GM12878 (cell line): ENCODE results near the gene HACD3. TPM values are rescaled to one million over a fixed set of nuclear protein-coding genes. Genes with fewer than 3 reads are reported as not detected.

Source experiments
- ATAC-seq: fragments of 200-7000 bp; cut with Tn5 transposase; 3 replicates; pipeline ENCODE4 v1.9.1; 2020; ENCODE audit warnings: mild to moderate bottlenecking, moderate library complexity
- BruUV-seq: library from RNA; stranded (reverse); fragments of 400-500 nt; replicated peaks from 2 replicates; lab custom pipeline; 2021; lab: Mats Ljungman, UMichigan
- CTCF ChIA-PET: fragments of 300-600 bp; sonication (Branson Sonifier 250); formaldehyde crosslinking; extraction: SDS; loops from one replicate; lab custom pipeline; 2021; ENCODE audit warnings: inconsistent platforms; lab: Yijun Ruan, JAX
- POLR2A ChIA-PET: fragments of 350-600 bp; formaldehyde crosslinking; extraction: SDS; loops from one replicate; lab custom pipeline; 2021; ENCODE audit warnings: inconsistent platforms; lab: Charles Lee
- RAD21 ChIA-PET: fragments of 300-600 bp; sonication (Branson Sonifier 250); formaldehyde crosslinking; loops from one replicate; lab custom pipeline; 2023; ENCODE audit warnings: antibody characterized with exemption; ENCODE audit not compliant: unreplicated experiment; lab: Charles Lee
- SMC1A ChIA-PET: fragments of 300-600 bp; sonication (Branson Sonifier 250); formaldehyde crosslinking; loops from one replicate; lab custom pipeline; 2023; ENCODE audit not compliant: unreplicated experiment, uncharacterized antibody; lab: Charles Lee
- DNase-seq: peaks from one replicate; pipeline ENCODE4 v3.0.0-alpha.2; 2011; ENCODE audit warnings: low read depth, low spot score
- FAIRE-seq: peaks from 3 replicates; lab custom pipeline; 2011; peaks lifted over from hg19 to GRCh38; lab: Jason Lieb, UNC
- H2AFZ ChIP-seq: 2 replicates; pipeline ENCODE4 v1.6.0; 2011; ENCODE audit warnings: low read depth, low read length, control low read depth; ENCODE audit not compliant: control insufficient read depth
- H3K27ac ChIP-seq: 2 replicates; pipeline ENCODE4 v1.5.1; 2011; ENCODE audit warnings: control low read depth; ENCODE audit not compliant: control insufficient read depth, insufficient read depth
- H3K27me3 ChIP-seq, 2 experiments: replicated peaks in 1 of 2; 2 replicates each; pipeline versions ENCODE4 v1.6.0 to v1.6.1; 2011; ENCODE audit warnings: low read length in 1 of 2; ENCODE audit not compliant: control insufficient read depth in 2 of 2, insufficient read depth in 2 of 2
- H3K36me3 ChIP-seq, 2 experiments: 2 replicates each; pipeline ENCODE4 v1.5.1; 2011; ENCODE audit warnings: low read length in 1 of 2; ENCODE audit not compliant: control insufficient read depth in 2 of 2, insufficient read depth in 2 of 2
- H3K4me1 ChIP-seq: 2 replicates; pipeline ENCODE4 v1.6.1; 2011; ENCODE audit warnings: mild to moderate bottlenecking, low read length, moderate library complexity, mixed read lengths; ENCODE audit not compliant: control insufficient read depth, insufficient read depth
- H3K4me2 ChIP-seq: 2 replicates; pipeline ENCODE4 v1.6.0; 2011; ENCODE audit warnings: control low read depth; ENCODE audit not compliant: control insufficient read depth, insufficient read depth
- H3K4me3 ChIP-seq: fragments of 200-600 bp; sonication (generic); 2 replicates; pipeline ENCODE4 v1.5.1; 2016
- H3K79me2 ChIP-seq: 2 replicates; pipeline ENCODE4 v1.6.0; 2011; ENCODE audit warnings: low read length; ENCODE audit not compliant: control insufficient read depth, insufficient read depth
- H3K9ac ChIP-seq: 2 replicates; pipeline ENCODE4 v1.8.0; 2011; ENCODE audit warnings: low read length, control low read depth, mixed read lengths; ENCODE audit not compliant: control insufficient read depth, insufficient read depth
- H3K9me3 ChIP-seq: replicated peaks from 3 replicates; pipeline ENCODE4 v1.5.1; 2011; ENCODE audit warnings: mild to moderate bottlenecking, low read length; ENCODE audit not compliant: control insufficient read depth, insufficient read depth
- H4K20me1 ChIP-seq: 2 replicates; pipeline ENCODE4 v1.6.0; 2011; ENCODE audit not compliant: control insufficient read depth, insufficient read depth
- CEBPB ChIP-seq, 2 experiments: fragments of 150-350 bp in 1 of 2; IDR thresholded peaks; 2 replicates each; pipeline ENCODE4 v1.6.1; 2012 to 2014; ENCODE audit warnings: low read depth in 2 of 2, low read length in 2 of 2, borderline replicate concordance in 1 of 2, inconsistent platforms in 1 of 2
- DPF2 ChIP-seq: fragments of 450-650 bp; IDR thresholded peaks from 2 replicates; pipeline ENCODE4 v1.6.1; 2017; ENCODE audit warnings: mild to moderate bottlenecking
- FOXK2 ChIP-seq: fragments of 450-650 bp; IDR thresholded peaks from 2 replicates; pipeline ENCODE4 v1.6.1; 2017; ENCODE audit warnings: mild to moderate bottlenecking, moderate library complexity
- MAX ChIP-seq: IDR thresholded peaks from 2 replicates; pipeline ENCODE4 v1.6.1; 2012; ENCODE audit warnings: low read depth, low read length, improper control_type of control experiment
- MEF2B ChIP-seq: fragments of 450-650 bp; IDR thresholded peaks from 2 replicates; pipeline ENCODE4 v1.6.1; 2018; ENCODE audit warnings: mild to moderate bottlenecking, moderate library complexity; ENCODE audit not compliant: partially characterized antibody, poor library complexity, severe bottlenecking
- MTA3 ChIP-seq: IDR thresholded peaks from 2 replicates; pipeline ENCODE4 v1.6.1; 2012; ENCODE audit warnings: low read length, inconsistent platforms, borderline replicate concordance
- NR2C2 ChIP-seq: IDR thresholded peaks from 2 replicates; pipeline ENCODE4 v1.6.1; 2011; ENCODE audit warnings: borderline replicate concordance, low read depth; ENCODE audit not compliant: control insufficient read depth, insufficient read length
- PAX5 ChIP-seq: IDR thresholded peaks from 2 replicates; pipeline ENCODE4 v1.6.1; 2011; ENCODE audit warnings: low read depth, low read length, borderline replicate concordance
- PAX8 ChIP-seq: fragments of 450-650 bp; IDR thresholded peaks from 2 replicates; pipeline ENCODE4 v1.6.1; 2017; ENCODE audit warnings: mild to moderate bottlenecking, moderate library complexity
- PBX3 ChIP-seq: IDR thresholded peaks from 2 replicates; pipeline ENCODE4 v1.6.1; 2011; ENCODE audit warnings: mild to moderate bottlenecking, low read depth, low read length, moderate library complexity; ENCODE audit not compliant: insufficient replicate concordance
- POLR2A ChIP-seq: IDR thresholded peaks from 2 replicates; pipeline ENCODE4 v1.6.1; 2011; ENCODE audit warnings: low read depth, mild to moderate bottlenecking, low read length
- RFX5 ChIP-seq: IDR thresholded peaks from 2 replicates; pipeline ENCODE4 v1.6.1; 2011; ENCODE audit warnings: low read depth, low read length, improper control_type of control experiment
- SMAD5 ChIP-seq: IDR thresholded peaks from 2 replicates; pipeline ENCODE4 v1.6.1; 2016; ENCODE audit warnings: antibody characterized with exemption, low read depth
- STAT1 ChIP-seq: fragments of 450-650 bp; conservative IDR thresholded peaks from 2 replicates; pipeline ENCODE4 v1.6.1; 2014; ENCODE audit warnings: antibody characterized with exemption, mild to moderate bottlenecking
- YBX1 ChIP-seq: fragments of 450-650 bp; IDR thresholded peaks from 2 replicates; pipeline ENCODE4 v1.6.1; 2016; ENCODE audit warnings: antibody characterized with exemption
- YY1 ChIP-seq: IDR thresholded peaks from 2 replicates; pipeline ENCODE4 v1.6.1; 2011; ENCODE audit warnings: low read depth, mild to moderate bottlenecking, low read length
- ZNF207 ChIP-seq: fragments of 450-650 bp; IDR thresholded peaks from 2 replicates; pipeline ENCODE4 v1.6.1; 2014; ENCODE audit warnings: antibody characterized with exemption, mild to moderate bottlenecking, borderline replicate concordance
- ZNF24 ChIP-seq: fragments of 450-650 bp; IDR thresholded peaks from 2 replicates; pipeline ENCODE4 v1.6.1; 2017; ENCODE audit warnings: antibody characterized with exemption, mild to moderate bottlenecking
- ZZZ3 ChIP-seq: IDR thresholded peaks from 2 replicates; pipeline ENCODE4 v1.6.1; 2011; ENCODE audit warnings: low read depth; ENCODE audit not compliant: control insufficient read depth, insufficient read length
- WGBS: methylation state at CpG from one replicate; pipeline ENCODE4 v1.1.6; 2016; ENCODE audit warnings: low lambda C conversion rate; ENCODE audit not compliant: insufficient replicate concordance, insufficient coverage; ENCODE audit errors: missing lambda C conversion rate; 5-methylcytosine and 5-hydroxymethylcytosine counted together
- in situ Hi-C: fragments of 300-500 bp; cut with MboI; formaldehyde crosslinking; loops from 9 replicates; pipeline ENCODE4 v1.14.3; 2018; ENCODE audit warnings: mixed read lengths
- intact Hi-C: fragments of 100-400 bp; cut with micrococcal nuclease; formaldehyde crosslinking; loops from one replicate; pipeline ENCODE4 v1.14.2; 2022; ENCODE audit not compliant: unreplicated experiment
- polyA plus RNA-seq, 11 experiments: library from polyadenylated mRNA; depleted of rRNA in 4 of 11; unstranded in 6 of 11; stranded (reverse) in 5 of 11; fragments of >200 nt; fragmentation: Nextera tagmentation in 4 of 11; fragmentation: Illumina TruSeq in 1 of 11; extraction: Ambion mirVana in 4 of 11; extraction: Trizol in 1 of 11; gene quantifications; 1 replicate in 1 of 11; 2 replicates in 10 of 11; pipeline versions ENCODE4 v1.2.1 to v1.2.3, GENCODE V29; 2011 to 2016; ENCODE audit warnings: inconsistent platforms in 2 of 11, missing spikeins in 2 of 11, low read depth in 1 of 11
- total RNA-seq, 4 experiments: library from RNA; depleted of rRNA in 3 of 4; stranded (reverse); fragments of >200 nt in 3 of 4; fragmentation: Illumina TruSeq in 1 of 4; extraction: Trizol in 1 of 4; gene quantifications; 2 replicates each; pipeline versions ENCODE4 v1.2.1 to v1.2.3, GENCODE V29; 2013 to 2021

The HACD3 gene
- total and polyA plus RNA-seq, 10 of the 15 experiments (the other 5 are each of a cell fraction or from before 2014, with no cell fraction given): 25.9 to 75.8 (median 48.3) TPM

- TF ChIP-seq CEBPB (IDR thresholded peaks at IDR 0.05; ENCODE audit: borderline replicate concordance in 1 of 2, low read depth in 2 of 2, low read length in 2 of 2): no peak
Observed at GRCh38 chr15:65530318-65531111, at the start of gene HACD3 (continued).

- DNase-seq (no peak), ATAC-seq (no peak), FAIRE-seq (no peak)
- in situ Hi-C loops: no loop called here
- TF ChIP-seq NR2C2 (no peak), SMAD5 (no peak), YY1 (no peak), ZZZ3 (no peak), YBX1 (no peak), ZNF24 (no peak), MAX (no peak), PAX5 (no peak), MEF2B (no peak), POLR2A (no peak), MTA3 (no peak), STAT1 (no peak), PAX8 (no peak), FOXK2 (no peak), PBX3 (no peak), DPF2 (no peak), RFX5 (no peak), ZNF207 (no peak)
- H3K79me2 ChIP-seq: no peaks in the 10 kb centered on the region
- H3K9ac ChIP-seq: no peak overlapping the region
- no peaks in the 10 kb centered on the region for H3K9me3 ChIP-seq
- H4K20me1 ChIP-seq: no peaks in the 10 kb centered on the region
- no peak overlapping the region for H3K27ac ChIP-seq
- peaks cover 2 to 26% of the 10 kb centered on the region in 2 experiments; a peak in 3 of 4 replicates for H3K36me3 ChIP-seq
- intact Hi-C loops: no loop called here
- no peaks in the 10 kb centered on the region for H3K27me3 ChIP-seq
- no peak overlapping the region for H3K4me3 ChIP-seq
- SMC1A ChIA-PET: interaction anchor here (0.7 kb wide), 1 partner anchor 608 kb away, joined by 4 read pairs; no protein-coding TSS in a partner anchor
- CTCF ChIA-PET: no interaction called here
- 98% methylated on average over 4 of the region's 4 CpGs for WGBS
- POLR2A ChIA-PET: interaction anchor here (0.6 to 0.7 kb wide), 3 partner anchors 224 to 753 kb away, joined by 3 to 7 read pairs (median 5); no protein-coding TSS in a partner anchor
- RAD21 ChIA-PET: no interaction called here
- no TSS peak for BruUV-seq
- H3K4me1 ChIP-seq: no peaks in the 10 kb centered on the region
- no peak overlapping the region for H2AFZ ChIP-seq
- no peak overlapping the region for H3K4me2 ChIP-seq
Observed at GRCh38 chr15:65484876-65485275, 45.4 kb upstream of the HACD3 start.
